GM23338 (cell line): ENCODE results near the gene TLDC2. TPM values are rescaled to one million over a fixed set of nuclear protein-coding genes. Genes with fewer than 3 reads are reported as not detected.

Experiments used
- ATAC-seq: fragments of 200-7000 bp; cut with Tn5 transposase; 3 replicates; pipeline ENCODE4 v1.9.1; 2020
- DNase-seq: peaks from one replicate; pipeline ENCODE4 v3.0.0-alpha.2; 2015; ENCODE audit warnings: low spot score
- H2AFZ ChIP-seq: fragments of 200-600 bp; sonication (generic); 2 replicates; pipeline ENCODE4 v1.8.0; 2016; ENCODE audit warnings: antibody characterized with exemption, mild to moderate bottlenecking, moderate library complexity
- H3F3A ChIP-seq: fragments of 200-600 bp; sonication (generic); replicated peaks from 2 replicates; pipeline ENCODE4 v1.8.0; 2017; ENCODE audit warnings: antibody characterized with exemption, mixed run types, low read depth
- H3K27ac ChIP-seq: fragments of 200-600 bp; sonication (generic); 2 replicates; pipeline ENCODE4 v1.6.1; 2016; ENCODE audit warnings: low read depth
- H3K27me3 ChIP-seq: fragments of 200-600 bp; sonication (generic); 2 replicates; pipeline ENCODE4 v1.8.0; 2016; ENCODE audit warnings: mild to moderate bottlenecking, mixed run types, moderate library complexity; ENCODE audit not compliant: insufficient read depth
- H3K36me3 ChIP-seq: fragments of 200-600 bp; sonication (generic); 2 replicates; pipeline ENCODE4 v1.8.0; 2016; ENCODE audit warnings: mild to moderate bottlenecking; ENCODE audit not compliant: insufficient read depth
- H3K4me1 ChIP-seq: fragments of 200-600 bp; sonication (generic); 2 replicates; pipeline ENCODE4 v1.8.0; 2016; ENCODE audit warnings: mild to moderate bottlenecking, moderate library complexity; ENCODE audit not compliant: insufficient read depth
- H3K4me2 ChIP-seq: fragments of 200-600 bp; sonication (generic); 2 replicates; pipeline ENCODE4 v1.7.1; 2017; ENCODE audit warnings: mixed run types
- H3K4me3 ChIP-seq: fragments of 200-600 bp; sonication (generic); 2 replicates; pipeline ENCODE4 v1.6.1; 2016; ENCODE audit warnings: mixed run types
- H3K79me2 ChIP-seq: fragments of 200-600 bp; sonication (generic); replicated peaks from 2 replicates; pipeline ENCODE4 v1.8.0; 2017; ENCODE audit warnings: mild to moderate bottlenecking; ENCODE audit not compliant: insufficient read depth
- H3K9me2 ChIP-seq: fragments of 200-600 bp; sonication (generic); 2 replicates; pipeline ENCODE4 v1.8.0; 2017; ENCODE audit not compliant: insufficient read depth
- H4K20me1 ChIP-seq: fragments of 200-600 bp; sonication (generic); replicated peaks from 2 replicates; pipeline ENCODE4 v1.8.0; 2017; ENCODE audit warnings: mild to moderate bottlenecking; ENCODE audit not compliant: insufficient read depth
- H3K27ac Mint-ChIP-seq: 2 replicates; pipeline ENCODE4 v1.8.0; 2020; ENCODE audit warnings: inconsistent platforms, mild to moderate bottlenecking, moderate library complexity, mixed read lengths
- H3K27me3 Mint-ChIP-seq: 3 replicates; pipeline ENCODE4 v1.8.0; 2022; ENCODE audit warnings: low read depth, mild to moderate bottlenecking, moderate library complexity, mixed read lengths, inconsistent platforms; ENCODE audit not compliant: insufficient read depth, poor library complexity
- H3K36me3 Mint-ChIP-seq: 3 replicates; pipeline ENCODE4 v1.8.0; 2021; ENCODE audit warnings: low read depth, mild to moderate bottlenecking, inconsistent platforms, moderate library complexity, mixed read lengths
- H3K4me1 Mint-ChIP-seq: 3 replicates; pipeline ENCODE4 v1.8.0; 2020; ENCODE audit warnings: mild to moderate bottlenecking, inconsistent platforms, mixed read lengths
- H3K4me3 Mint-ChIP-seq: 3 replicates; pipeline ENCODE4 v1.8.0; 2021; ENCODE audit warnings: moderate library complexity, mild to moderate bottlenecking, inconsistent platforms, mixed read lengths
- H3K9me3 Mint-ChIP-seq: 3 replicates; pipeline ENCODE4 v1.8.0; 2020; ENCODE audit warnings: moderate library complexity, mild to moderate bottlenecking, inconsistent platforms, mixed read lengths
- CREB1 ChIP-seq: fragments of 250-450 bp; sonication (Bioruptor Pico); IDR thresholded peaks from 2 replicates; pipeline ENCODE4 v1.5.0; 2020; ENCODE audit warnings: low read depth, mild to moderate bottlenecking, moderate library complexity
- EZH2 ChIP-seq: fragments of 200-600 bp; sonication (generic); IDR thresholded peaks from one replicate; pipeline ENCODE4 v1.8.0; 2017; ENCODE audit warnings: antibody characterized with exemption, mild to moderate bottlenecking, low read depth; ENCODE audit not compliant: unreplicated experiment
- EZH2phosphoT487 ChIP-seq: fragments of 200-600 bp; sonication (generic); IDR thresholded peaks from one replicate; pipeline ENCODE4 v1.8.1; 2018; ENCODE audit warnings: antibody characterized with exemption; ENCODE audit not compliant: unreplicated experiment
- JUNB ChIP-seq: IDR thresholded peaks from one replicate; pipeline ENCODE4 v1.6.1; 2016; ENCODE audit warnings: antibody characterized with exemption; ENCODE audit not compliant: unreplicated experiment
- NANOG ChIP-seq: IDR thresholded peaks from 2 replicates; pipeline ENCODE4 v1.6.1; 2016; ENCODE audit warnings: antibody characterized with exemption, borderline replicate concordance
- POLR2AphosphoS5 ChIP-seq: IDR thresholded peaks from 2 replicates; pipeline ENCODE4 v1.6.1; 2016; ENCODE audit warnings: antibody characterized with exemption, low read depth
- STAT1 ChIP-seq: IDR thresholded peaks from one replicate; pipeline ENCODE4 v1.6.1; 2016; ENCODE audit warnings: antibody characterized with exemption; ENCODE audit not compliant: unreplicated experiment
- ZNF114 ChIP-seq: fragments of 250-450 bp; sonication (Bioruptor Pico); IDR thresholded peaks from 2 replicates; pipeline ENCODE4 v1.5.0; 2020; ENCODE audit warnings: mild to moderate bottlenecking, moderate library complexity
- ZNF331 ChIP-seq: fragments of 250-450 bp; sonication (Bioruptor Pico); IDR thresholded peaks from 2 replicates; pipeline ENCODE4 v1.5.0; 2020; ENCODE audit warnings: low read depth, mild to moderate bottlenecking, moderate library complexity
- polyA plus RNA-seq: library from polyadenylated mRNA; unstranded; fragments of >200 nt; fragmentation: Nextera tagmentation; extraction: Ambion mirVana; gene quantifications from 2 replicates; pipeline ENCODE4 v1.2.1, GENCODE V29; 2016
- total RNA-seq: library from RNA; depleted of rRNA; stranded (reverse); fragments of >200 nt; shearing (Covaris generic); gene quantifications from 2 replicates; pipeline ENCODE4 v1.2.3, GENCODE V29; 2014
- TF ChIP-seq, protein P1 (sequence below): fragments of 250-450 bp; sonication (Bioruptor Pico); IDR thresholded peaks from 2 replicates; pipeline ENCODE4 v1.5.0; 2020; ENCODE audit warnings: mild to moderate bottlenecking, moderate library complexity
- TF ChIP-seq, protein P2 (sequence below), 2 experiments: fragments of 200-600 bp in 1 of 2; sonication (generic) in 1 of 2; conservative IDR thresholded peaks; 2 replicates each; pipeline versions ENCODE4 v1.5.1 to v1.6.1; 2016 to 2017; ENCODE audit warnings: antibody characterized with exemption in 2 of 2, low read depth in 2 of 2, mild to moderate bottlenecking in 2 of 2, moderate library complexity in 1 of 2
- TF ChIP-seq, protein P3 (sequence below): IDR thresholded peaks from one replicate; pipeline ENCODE4 v1.6.1; 2018; ENCODE audit warnings: antibody characterized with exemption; ENCODE audit not compliant: unreplicated experiment
- TF ChIP-seq, protein P4 (sequence below): IDR thresholded peaks from 2 replicates; pipeline ENCODE4 v1.6.1; 2016; ENCODE audit warnings: antibody characterized with exemption

Gene TLDC2
- total and polyA plus RNA-seq, 2 experiments from 2014 or later, result 0.16 to 0.38 TPM

DNA sequence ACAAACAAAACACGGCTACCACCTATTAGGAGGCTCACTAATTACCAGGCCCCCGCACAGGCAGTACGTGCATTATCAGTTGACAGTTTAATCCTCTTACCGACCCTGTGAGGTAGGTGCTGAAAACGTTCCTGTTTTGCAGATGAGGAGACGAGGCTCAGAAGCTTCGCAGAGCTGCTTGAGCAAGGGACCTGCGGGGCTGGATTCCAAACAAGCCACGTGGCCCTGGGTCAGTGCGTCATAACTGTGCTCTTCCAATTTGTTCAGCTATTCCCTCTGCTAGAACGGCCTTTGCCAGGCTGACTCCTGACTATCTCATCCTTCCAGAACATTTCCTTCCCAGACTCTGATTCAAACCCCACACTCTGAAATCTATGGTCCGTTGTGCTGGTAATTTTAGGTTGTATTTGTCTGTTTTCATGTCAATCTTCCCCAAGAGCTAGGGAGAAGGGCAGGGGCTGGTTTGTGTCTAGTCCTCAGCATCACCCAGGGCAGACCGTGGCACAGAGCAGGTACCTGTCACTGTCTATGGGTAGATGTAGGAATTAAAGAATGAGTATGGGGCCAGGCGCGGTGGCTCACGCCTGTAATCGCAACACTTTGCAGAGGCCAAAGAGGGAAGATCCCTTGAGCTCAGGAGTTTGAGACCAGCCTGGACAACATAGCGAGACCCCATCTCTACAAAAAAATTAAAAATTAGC lies 28.8 kb upstream of the TLDC2 start:
- peaks cover 7% of the 10 kb centered on the region; the same call in 1 of the 2 replicates for H3K4me1 ChIP-seq
- TF ChIP-seq CREB1 (CRISPR knock-in tag) (no peak), EZH2phosphoT487 (no peak), NANOG (no peak), JUNB (no peak), POLR2AphosphoS5 (no peak), ZNF114 (no peak), STAT1 (no peak), EZH2 (no peak), ZNF331 (no peak)
- TF ChIP-seq, protein P1, sequence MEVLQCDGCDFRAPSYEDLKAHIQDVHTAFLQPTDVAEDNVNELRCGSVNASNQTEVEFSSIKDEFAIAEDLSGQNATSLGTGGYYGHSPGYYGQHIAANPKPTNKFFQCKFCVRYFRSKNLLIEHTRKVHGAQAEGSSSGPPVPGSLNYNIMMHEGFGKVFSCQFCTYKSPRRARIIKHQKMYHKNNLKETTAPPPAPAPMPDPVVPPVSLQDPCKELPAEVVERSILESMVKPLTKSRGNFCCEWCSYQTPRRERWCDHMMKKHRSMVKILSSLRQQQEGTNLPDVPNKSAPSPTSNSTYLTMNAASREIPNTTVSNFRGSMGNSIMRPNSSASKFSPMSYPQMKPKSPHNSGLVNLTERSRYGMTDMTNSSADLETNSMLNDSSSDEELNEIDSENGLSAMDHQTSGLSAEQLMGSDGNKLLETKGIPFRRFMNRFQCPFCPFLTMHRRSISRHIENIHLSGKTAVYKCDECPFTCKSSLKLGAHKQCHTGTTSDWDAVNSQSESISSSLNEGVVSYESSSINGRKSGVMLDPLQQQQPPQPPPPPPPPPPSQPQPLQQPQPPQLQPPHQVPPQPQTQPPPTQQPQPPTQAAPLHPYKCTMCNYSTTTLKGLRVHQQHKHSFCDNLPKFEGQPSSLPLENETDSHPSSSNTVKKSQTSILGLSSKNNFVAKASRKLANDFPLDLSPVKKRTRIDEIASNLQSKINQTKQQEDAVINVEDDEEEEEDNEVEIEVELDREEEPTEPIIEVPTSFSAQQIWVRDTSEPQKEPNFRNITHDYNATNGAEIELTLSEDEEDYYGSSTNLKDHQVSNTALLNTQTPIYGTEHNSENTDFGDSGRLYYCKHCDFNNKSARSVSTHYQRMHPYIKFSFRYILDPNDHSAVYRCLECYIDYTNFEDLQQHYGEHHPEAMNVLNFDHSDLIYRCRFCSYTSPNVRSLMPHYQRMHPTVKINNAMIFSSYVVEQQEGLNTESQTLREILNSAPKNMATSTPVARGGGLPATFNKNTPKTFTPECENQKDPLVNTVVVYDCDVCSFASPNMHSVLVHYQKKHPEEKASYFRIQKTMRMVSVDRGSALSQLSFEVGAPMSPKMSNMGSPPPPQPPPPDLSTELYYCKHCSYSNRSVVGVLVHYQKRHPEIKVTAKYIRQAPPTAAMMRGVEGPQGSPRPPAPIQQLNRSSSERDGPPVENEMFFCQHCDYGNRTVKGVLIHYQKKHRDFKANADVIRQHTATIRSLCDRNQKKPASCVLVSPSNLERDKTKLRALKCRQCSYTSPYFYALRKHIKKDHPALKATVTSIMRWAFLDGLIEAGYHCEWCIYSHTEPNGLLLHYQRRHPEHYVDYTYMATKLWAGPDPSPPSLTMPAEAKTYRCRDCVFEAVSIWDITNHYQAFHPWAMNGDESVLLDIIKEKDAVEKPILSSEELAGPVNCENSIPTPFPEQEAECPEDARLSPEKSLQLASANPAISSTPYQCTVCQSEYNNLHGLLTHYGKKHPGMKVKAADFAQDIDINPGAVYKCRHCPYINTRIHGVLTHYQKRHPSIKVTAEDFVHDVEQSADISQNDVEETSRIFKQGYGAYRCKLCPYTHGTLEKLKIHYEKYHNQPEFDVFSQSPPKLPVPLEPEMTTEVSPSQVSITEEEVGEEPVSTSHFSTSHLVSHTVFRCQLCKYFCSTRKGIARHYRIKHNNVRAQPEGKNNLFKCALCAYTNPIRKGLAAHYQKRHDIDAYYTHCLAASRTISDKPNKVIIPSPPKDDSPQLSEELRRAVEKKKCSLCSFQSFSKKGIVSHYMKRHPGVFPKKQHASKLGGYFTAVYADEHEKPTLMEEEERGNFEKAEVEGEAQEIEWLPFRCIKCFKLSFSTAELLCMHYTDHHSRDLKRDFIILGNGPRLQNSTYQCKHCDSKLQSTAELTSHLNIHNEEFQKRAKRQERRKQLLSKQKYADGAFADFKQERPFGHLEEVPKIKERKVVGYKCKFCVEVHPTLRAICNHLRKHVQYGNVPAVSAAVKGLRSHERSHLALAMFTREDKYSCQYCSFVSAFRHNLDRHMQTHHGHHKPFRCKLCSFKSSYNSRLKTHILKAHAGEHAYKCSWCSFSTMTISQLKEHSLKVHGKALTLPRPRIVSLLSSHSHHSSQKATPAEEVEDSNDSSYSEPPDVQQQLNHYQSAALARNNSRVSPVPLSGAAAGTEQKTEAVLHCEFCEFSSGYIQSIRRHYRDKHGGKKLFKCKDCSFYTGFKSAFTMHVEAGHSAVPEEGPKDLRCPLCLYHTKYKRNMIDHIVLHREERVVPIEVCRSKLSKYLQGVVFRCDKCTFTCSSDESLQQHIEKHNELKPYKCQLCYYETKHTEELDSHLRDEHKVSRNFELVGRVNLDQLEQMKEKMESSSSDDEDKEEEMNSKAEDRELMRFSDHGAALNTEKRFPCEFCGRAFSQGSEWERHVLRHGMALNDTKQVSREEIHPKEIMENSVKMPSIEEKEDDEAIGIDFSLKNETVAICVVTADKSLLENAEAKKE, result no peak
- TF ChIP-seq, protein P2, sequence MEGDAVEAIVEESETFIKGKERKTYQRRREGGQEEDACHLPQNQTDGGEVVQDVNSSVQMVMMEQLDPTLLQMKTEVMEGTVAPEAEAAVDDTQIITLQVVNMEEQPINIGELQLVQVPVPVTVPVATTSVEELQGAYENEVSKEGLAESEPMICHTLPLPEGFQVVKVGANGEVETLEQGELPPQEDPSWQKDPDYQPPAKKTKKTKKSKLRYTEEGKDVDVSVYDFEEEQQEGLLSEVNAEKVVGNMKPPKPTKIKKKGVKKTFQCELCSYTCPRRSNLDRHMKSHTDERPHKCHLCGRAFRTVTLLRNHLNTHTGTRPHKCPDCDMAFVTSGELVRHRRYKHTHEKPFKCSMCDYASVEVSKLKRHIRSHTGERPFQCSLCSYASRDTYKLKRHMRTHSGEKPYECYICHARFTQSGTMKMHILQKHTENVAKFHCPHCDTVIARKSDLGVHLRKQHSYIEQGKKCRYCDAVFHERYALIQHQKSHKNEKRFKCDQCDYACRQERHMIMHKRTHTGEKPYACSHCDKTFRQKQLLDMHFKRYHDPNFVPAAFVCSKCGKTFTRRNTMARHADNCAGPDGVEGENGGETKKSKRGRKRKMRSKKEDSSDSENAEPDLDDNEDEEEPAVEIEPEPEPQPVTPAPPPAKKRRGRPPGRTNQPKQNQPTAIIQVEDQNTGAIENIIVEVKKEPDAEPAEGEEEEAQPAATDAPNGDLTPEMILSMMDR (conservative IDR thresholded peaks at IDR 0.05; ENCODE audit: low read depth in 2 of 2), result no peak
- TF ChIP-seq, protein P3, sequence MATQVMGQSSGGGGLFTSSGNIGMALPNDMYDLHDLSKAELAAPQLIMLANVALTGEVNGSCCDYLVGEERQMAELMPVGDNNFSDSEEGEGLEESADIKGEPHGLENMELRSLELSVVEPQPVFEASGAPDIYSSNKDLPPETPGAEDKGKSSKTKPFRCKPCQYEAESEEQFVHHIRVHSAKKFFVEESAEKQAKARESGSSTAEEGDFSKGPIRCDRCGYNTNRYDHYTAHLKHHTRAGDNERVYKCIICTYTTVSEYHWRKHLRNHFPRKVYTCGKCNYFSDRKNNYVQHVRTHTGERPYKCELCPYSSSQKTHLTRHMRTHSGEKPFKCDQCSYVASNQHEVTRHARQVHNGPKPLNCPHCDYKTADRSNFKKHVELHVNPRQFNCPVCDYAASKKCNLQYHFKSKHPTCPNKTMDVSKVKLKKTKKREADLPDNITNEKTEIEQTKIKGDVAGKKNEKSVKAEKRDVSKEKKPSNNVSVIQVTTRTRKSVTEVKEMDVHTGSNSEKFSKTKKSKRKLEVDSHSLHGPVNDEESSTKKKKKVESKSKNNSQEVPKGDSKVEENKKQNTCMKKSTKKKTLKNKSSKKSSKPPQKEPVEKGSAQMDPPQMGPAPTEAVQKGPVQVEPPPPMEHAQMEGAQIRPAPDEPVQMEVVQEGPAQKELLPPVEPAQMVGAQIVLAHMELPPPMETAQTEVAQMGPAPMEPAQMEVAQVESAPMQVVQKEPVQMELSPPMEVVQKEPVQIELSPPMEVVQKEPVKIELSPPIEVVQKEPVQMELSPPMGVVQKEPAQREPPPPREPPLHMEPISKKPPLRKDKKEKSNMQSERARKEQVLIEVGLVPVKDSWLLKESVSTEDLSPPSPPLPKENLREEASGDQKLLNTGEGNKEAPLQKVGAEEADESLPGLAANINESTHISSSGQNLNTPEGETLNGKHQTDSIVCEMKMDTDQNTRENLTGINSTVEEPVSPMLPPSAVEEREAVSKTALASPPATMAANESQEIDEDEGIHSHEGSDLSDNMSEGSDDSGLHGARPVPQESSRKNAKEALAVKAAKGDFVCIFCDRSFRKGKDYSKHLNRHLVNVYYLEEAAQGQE, result no peak
- TF ChIP-seq, protein P4, sequence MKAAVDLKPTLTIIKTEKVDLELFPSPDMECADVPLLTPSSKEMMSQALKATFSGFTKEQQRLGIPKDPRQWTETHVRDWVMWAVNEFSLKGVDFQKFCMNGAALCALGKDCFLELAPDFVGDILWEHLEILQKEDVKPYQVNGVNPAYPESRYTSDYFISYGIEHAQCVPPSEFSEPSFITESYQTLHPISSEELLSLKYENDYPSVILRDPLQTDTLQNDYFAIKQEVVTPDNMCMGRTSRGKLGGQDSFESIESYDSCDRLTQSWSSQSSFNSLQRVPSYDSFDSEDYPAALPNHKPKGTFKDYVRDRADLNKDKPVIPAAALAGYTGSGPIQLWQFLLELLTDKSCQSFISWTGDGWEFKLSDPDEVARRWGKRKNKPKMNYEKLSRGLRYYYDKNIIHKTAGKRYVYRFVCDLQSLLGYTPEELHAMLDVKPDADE, result no peak
- Mint-ChIP-seq H3K27me3 (peaks cover 13% of the 10 kb centered on the region), H3K4me3 (no peak overlapping the region; the same call in 2 of the 3 replicates), H3K9me3 (peaks cover 14% of the 10 kb centered on the region), H3K27ac (no peak overlapping the region; the same call in 1 of the 2 replicates), H3K4me1 (peaks cover 17% of the 10 kb centered on the region), H3K36me3 (peaks cover 18% of the 10 kb centered on the region)
- H3K79me2 ChIP-seq, result peaks cover 17% of the 10 kb centered on the region
- DNase-seq (no peak), ATAC-seq (no peak)
- no peak overlapping the region for H3K4me3 ChIP-seq
- no peak overlapping the region for H2AFZ ChIP-seq
- H3K27ac ChIP-seq, result 0 out of 2 replicates have a peak overlapping the region, but pooled peaks have one; percentile 26
- peaks cover 4% of the 10 kb centered on the region; the same call in 1 of the 2 replicates for H3F3A ChIP-seq
- no peaks in the 10 kb centered on the region for H3K27me3 ChIP-seq
- H3K9me2 ChIP-seq, result no peaks in the 10 kb centered on the region
- H4K20me1 ChIP-seq, result no peaks in the 10 kb centered on the region; the same call in 1 of the 2 replicates
- H3K4me2 ChIP-seq, result no peak overlapping the region
- 0 out of 2 replicates have a peak, but pooled peaks cover 3% of the 10 kb centered on the region for H3K36me3 ChIP-seq
